Esophagus muscularis mucosa (tissue), 3 donors: ENCODE results near the gene SELENON.

Source experiments
- POLR2A ChIP-seq: fragments of 450-650 bp; IDR thresholded peaks from one replicate; pipeline ENCODE4 v1.6.1; 2017; ENCODE audit warnings: antibody characterized with exemption, moderate library complexity, mild to moderate bottlenecking, low read depth
- POLR2AphosphoS5 ChIP-seq, 2 donors: sonication (generic); formaldehyde crosslinking; IDR thresholded peaks; one replicate each; pipeline ENCODE4 v1.6.1; 2017; ENCODE audit warnings: antibody characterized with exemption in 2 of 2
- TF ChIP-seq, protein P1 (sequence below), 3 experiments: fragments of 200-600 bp in 2 of 3; fragments of 450-650 bp in 1 of 3; sonication (generic) in 2 of 3; IDR thresholded peaks; one replicate each; pipeline ENCODE4 v1.5.1; 2017 to 2019; ENCODE audit warnings: antibody characterized with exemption in 3 of 3, mild to moderate bottlenecking in 2 of 3, moderate library complexity in 1 of 3

DNA sequence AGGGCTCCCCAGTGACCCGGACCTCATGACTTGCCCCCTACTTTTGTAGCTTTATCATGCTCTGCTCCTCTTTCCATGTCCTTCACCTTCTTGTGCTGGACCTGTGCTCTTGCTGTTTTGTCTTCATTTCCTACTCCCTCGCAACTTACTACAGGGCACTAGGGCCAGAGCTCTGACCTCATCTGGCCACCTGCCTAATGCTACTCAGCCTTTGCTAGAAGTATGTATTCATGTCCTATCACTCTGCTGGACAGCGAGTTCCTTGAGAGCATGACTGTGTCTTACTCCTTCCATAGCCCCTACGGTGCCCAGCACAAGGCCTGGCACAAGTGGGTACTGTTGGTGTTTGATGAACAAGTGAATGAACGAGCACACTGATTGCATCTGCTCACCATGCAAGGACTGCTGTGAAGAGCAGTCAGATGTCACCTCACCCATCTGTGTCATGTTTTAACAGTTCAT lies 21.7 kb downstream of the SELENON start:
- TF ChIP-seq, protein P1, sequence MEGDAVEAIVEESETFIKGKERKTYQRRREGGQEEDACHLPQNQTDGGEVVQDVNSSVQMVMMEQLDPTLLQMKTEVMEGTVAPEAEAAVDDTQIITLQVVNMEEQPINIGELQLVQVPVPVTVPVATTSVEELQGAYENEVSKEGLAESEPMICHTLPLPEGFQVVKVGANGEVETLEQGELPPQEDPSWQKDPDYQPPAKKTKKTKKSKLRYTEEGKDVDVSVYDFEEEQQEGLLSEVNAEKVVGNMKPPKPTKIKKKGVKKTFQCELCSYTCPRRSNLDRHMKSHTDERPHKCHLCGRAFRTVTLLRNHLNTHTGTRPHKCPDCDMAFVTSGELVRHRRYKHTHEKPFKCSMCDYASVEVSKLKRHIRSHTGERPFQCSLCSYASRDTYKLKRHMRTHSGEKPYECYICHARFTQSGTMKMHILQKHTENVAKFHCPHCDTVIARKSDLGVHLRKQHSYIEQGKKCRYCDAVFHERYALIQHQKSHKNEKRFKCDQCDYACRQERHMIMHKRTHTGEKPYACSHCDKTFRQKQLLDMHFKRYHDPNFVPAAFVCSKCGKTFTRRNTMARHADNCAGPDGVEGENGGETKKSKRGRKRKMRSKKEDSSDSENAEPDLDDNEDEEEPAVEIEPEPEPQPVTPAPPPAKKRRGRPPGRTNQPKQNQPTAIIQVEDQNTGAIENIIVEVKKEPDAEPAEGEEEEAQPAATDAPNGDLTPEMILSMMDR (IDR thresholded peaks at IDR 0.05), result no peak
- TF ChIP-seq POLR2A (no peak), POLR2AphosphoS5 (IDR thresholded peaks at IDR 0.05) (no peak)
